Measurements from ENCODE around the gene HDAC4.

DNA sequence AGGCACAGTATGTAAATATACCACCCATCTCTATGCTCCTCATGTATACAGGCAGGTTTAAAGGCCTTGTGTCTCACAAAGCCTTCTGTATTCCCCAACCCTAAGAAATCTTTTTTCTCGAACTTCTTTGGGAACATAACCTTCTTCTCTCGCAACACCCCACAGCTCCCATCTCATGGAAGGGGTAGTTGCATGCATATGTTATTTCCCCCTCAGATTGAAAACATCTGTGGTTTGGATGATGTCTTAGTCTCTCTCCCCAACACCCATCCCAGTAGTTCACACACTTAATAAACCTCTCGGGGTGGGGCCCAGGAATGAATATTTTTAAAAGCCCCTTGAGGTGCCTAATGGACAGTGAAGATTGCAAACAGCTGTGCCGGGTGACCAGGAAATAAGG, 21.0 kb upstream of the HDAC4 start:
- TF ChIP-seq, protein P1, sequence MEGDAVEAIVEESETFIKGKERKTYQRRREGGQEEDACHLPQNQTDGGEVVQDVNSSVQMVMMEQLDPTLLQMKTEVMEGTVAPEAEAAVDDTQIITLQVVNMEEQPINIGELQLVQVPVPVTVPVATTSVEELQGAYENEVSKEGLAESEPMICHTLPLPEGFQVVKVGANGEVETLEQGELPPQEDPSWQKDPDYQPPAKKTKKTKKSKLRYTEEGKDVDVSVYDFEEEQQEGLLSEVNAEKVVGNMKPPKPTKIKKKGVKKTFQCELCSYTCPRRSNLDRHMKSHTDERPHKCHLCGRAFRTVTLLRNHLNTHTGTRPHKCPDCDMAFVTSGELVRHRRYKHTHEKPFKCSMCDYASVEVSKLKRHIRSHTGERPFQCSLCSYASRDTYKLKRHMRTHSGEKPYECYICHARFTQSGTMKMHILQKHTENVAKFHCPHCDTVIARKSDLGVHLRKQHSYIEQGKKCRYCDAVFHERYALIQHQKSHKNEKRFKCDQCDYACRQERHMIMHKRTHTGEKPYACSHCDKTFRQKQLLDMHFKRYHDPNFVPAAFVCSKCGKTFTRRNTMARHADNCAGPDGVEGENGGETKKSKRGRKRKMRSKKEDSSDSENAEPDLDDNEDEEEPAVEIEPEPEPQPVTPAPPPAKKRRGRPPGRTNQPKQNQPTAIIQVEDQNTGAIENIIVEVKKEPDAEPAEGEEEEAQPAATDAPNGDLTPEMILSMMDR (IDR thresholded peaks at IDR 0.05) = no peak
- TF ChIP-seq EP300 (IDR thresholded peaks at IDR 0.05) = no peak
- no peak for TF ChIP-seq POLR2A (IDR thresholded peaks at IDR 0.05)

Data from stomach (tissue), 4 donors.